ENCODE results near the gene ZXDC.

ZXDC gene

DNA sequence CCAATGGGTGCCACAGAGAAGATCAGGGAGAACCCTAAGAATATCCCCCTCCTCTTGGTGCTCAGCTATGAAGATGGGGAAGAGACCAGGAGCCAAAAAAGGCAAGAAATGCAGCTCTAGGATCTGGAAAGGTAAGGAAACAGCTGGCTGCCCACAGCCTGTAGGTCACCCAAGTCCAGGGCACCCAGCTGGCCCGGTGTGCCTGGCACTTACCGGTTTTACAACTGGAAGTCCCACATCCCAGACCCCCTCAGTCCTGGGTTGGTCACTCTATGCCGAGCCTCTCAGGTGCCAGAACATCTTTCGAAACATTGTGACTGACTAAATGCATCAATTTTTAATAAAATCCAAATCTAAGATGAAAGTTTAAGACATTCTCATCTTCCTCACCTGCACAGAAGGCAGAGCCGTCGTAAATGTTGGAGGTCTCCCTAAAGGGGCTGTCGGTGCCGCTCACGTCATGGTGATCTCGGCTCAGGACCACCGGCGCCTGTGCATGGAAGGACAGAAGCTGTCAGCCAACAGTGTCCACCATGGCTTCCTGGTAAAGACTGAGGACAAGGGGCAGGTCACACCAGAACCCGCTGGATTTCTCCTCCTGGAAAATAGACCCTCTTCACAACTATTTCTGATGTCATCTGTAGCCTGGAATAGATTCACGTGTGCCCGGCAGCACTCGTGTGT lies 13.3 kb upstream of the ZXDC start:
- Mint-ChIP-seq H3K9me3 (no peaks in the 10 kb centered on the region), H3K36me3 (ENCODE audit: low read depth) (no peaks in the 10 kb centered on the region), H3K27ac (no peak overlapping the region), H3K4me1 (ENCODE audit: low read depth) (peaks cover 21% of the 10 kb centered on the region), H3K4me3 (no peak overlapping the region), H3K27me3 (peaks cover 7% of the 10 kb centered on the region)
- intact Hi-C loops (cut with micrococcal nuclease), result no loop called here

DNA sequence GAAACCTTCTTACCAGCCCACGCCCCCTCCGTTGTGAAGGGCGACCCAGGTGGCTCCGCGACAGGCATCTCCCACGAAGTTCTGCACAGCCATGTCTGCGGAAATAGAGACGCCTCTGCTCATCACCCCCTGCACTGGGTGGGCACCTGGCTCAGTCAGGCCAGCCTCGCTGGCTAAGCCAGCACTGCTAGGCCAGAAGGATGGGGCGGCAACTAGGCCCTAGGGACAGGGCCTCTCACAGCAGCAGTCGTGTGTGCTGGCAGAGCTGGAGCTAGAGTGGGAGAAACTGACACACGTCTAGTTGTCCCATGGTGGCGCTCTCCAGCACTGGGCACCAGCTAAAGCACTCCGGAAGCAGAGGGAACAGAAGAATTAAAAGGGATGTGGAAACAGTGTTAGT lies 12.5 kb upstream of the ZXDC start:
- no peaks in the 10 kb centered on the region for H3K9me3 Mint-ChIP-seq
- no peaks in the 10 kb centered on the region for H3K36me3 Mint-ChIP-seq (ENCODE audit: low read depth)
- H3K27me3 Mint-ChIP-seq, result peaks cover 7% of the 10 kb centered on the region
- intact Hi-C loops (cut with micrococcal nuclease), result no loop called here
- peaks cover 21% of the 10 kb centered on the region for H3K4me1 Mint-ChIP-seq (ENCODE audit: low read depth)
- H3K27ac Mint-ChIP-seq, result no peak overlapping the region
- H3K4me3 Mint-ChIP-seq, result no peak overlapping the region

DNA sequence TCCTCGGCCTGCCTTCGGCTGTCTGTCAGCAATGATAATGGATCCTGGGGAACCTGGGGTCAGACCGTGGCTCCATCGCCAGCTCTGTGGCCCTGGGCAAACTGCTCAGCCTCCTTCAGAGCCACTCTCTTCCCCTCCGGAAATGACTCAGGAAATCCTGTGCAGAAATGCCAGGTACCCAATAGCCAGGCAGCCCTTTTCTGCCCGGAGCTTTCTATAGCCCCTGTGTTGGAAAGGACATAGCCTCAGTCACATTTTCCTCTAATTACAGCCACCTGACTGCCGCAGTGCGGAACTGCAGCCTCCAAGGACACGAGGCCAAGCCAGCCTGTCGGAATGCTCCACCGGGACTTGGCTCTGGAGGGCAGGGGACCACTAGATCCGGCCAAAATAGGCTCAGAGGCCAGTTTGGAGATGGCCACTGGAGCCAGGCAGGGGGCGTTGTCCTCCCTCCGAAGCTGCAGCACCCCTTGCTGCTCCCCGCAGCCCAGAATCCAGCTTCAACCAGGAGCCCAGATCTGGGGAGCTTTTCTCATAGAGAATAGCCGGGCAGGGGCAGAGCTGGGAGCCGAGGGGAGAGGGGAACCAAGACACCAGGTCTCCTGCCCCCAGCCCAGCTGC lies 11.6 kb upstream of the ZXDC start:
- Mint-ChIP-seq H3K4me3 (no peak overlapping the region), H3K27me3 (peaks cover 9% of the 10 kb centered on the region), H3K4me1 (ENCODE audit: low read depth) (peaks cover 21% of the 10 kb centered on the region), H3K9me3 (no peaks in the 10 kb centered on the region), H3K27ac (no peak overlapping the region), H3K36me3 (ENCODE audit: low read depth) (no peaks in the 10 kb centered on the region)
- intact Hi-C loops (cut with micrococcal nuclease), result no loop called here

DNA sequence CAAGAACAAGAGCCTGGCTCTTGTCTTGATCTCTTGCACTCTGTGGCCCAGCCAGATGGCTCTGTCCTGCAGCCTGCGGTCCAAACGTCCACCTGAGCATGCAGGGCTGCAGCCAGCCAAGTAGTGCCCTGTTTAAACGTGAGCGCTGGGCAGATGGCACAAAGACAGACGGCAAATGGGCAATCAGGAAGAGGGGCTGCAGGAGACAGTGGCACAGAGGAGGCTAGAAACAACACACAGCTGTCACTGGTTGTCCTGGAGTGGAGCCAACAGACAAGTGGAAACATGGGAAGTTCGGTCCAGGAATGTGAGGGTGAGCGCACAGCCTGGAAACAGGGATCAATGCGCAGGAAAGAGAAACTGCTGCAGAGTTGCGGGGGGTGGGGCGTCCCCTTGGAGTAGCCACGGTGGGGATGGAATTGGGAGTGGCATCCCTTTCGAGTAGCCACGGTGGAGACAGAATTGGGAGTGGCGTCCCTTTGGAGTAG lies 10.7 kb upstream of the ZXDC start:
- H3K4me3 Mint-ChIP-seq, result no peak overlapping the region
- intact Hi-C loops (cut with micrococcal nuclease), result no loop called here
- H3K27ac Mint-ChIP-seq, result no peak overlapping the region
- peaks cover 17% of the 10 kb centered on the region for H3K4me1 Mint-ChIP-seq (ENCODE audit: low read depth)
- H3K36me3 Mint-ChIP-seq (ENCODE audit: low read depth), result no peaks in the 10 kb centered on the region
- H3K27me3 Mint-ChIP-seq, result peaks cover 7% of the 10 kb centered on the region
- no peaks in the 10 kb centered on the region for H3K9me3 Mint-ChIP-seq

DNA sequence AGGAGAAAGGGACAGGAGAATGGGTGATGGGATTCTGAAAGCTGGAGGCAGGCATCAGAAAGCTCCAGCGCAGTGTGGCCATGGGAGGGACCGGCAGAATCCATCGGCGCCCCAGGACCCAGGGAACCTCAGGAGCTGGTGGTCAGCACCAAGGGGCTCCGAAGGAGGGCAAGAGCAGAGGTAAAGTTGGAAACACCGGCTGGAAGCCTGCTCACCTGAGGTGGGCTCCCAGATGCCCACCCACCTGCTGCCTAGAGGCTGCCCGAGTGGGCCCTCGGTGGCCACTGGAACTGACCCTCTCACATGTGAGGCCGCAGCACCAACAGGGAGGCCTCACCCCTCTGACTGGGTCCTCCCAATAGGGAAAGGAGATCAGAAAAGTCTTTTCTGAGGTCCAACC lies 10.3 kb upstream of the ZXDC start:
- Mint-ChIP-seq H3K9me3 (no peaks in the 10 kb centered on the region), H3K4me1 (ENCODE audit: low read depth) (peaks cover 13% of the 10 kb centered on the region), H3K36me3 (ENCODE audit: low read depth) (no peaks in the 10 kb centered on the region), H3K27ac (no peak overlapping the region), H3K4me3 (no peak overlapping the region), H3K27me3 (peaks cover 3% of the 10 kb centered on the region)
- intact Hi-C loops (cut with micrococcal nuclease), result no loop called here

DNA sequence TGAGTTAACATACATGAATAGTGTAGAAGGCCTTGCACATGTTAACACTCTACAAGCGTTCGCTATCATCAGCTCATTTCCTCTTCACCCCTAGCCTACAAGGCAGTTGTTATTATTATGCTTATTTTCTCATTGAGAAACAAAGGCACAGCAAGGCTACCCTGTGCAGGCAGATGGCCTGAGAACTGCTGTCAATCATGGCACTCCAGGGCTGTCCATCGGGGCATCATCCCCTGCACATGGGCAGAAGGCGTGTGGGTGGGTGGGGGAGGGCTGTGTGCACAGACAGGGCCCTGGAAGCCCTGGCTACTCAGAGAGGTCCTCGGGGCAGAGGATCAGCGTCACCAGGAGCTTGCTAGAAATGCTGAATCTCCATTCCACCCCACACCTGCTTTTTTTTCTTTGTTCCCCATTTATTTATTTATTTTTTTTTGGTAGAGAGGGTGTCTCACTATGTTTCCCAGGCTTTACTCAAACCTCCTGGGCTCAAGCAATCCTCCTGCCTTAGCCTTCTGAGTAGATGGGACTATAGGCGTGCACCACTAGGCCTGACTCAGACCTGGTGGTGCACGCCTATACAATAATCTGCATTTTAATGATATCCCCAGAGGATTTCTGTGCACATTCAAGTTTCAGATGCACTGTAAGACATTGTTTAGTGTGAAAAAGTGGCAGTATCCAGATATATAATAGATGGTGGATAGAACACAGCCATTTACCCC lies 9.6 kb upstream of the ZXDC start:
- Mint-ChIP-seq H3K4me1 (ENCODE audit: low read depth) (peaks cover 11% of the 10 kb centered on the region), H3K36me3 (ENCODE audit: low read depth) (no peaks in the 10 kb centered on the region), H3K4me3 (no peak overlapping the region), H3K27ac (no peak overlapping the region), H3K9me3 (no peaks in the 10 kb centered on the region), H3K27me3 (peaks cover 2% of the 10 kb centered on the region)
- intact Hi-C loops (cut with micrococcal nuclease), result no loop called here

DNA sequence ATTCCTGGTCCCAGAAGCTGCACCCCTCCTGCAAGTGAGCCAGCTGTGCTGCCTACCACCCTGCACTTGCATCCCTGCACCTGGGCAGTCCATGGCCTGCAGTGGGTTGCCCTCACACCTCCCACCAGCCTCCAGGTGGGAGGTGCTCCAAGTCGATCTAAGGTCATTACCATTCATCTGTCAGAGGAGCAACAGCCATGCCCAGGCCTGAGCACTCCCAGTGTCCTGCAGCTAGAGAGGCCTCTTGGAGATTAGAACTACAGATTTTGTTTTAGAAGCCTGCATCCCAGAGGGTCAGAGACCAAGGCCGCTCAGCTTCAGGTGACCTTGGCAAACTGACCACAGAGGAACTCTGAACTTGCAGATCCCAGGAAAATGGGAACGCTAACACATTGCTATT lies 9.0 kb upstream of the ZXDC start:
- no peak overlapping the region for H3K4me3 Mint-ChIP-seq
- intact Hi-C loops (cut with micrococcal nuclease), result no loop called here
- peaks cover 2% of the 10 kb centered on the region for H3K27me3 Mint-ChIP-seq
- H3K9me3 Mint-ChIP-seq, result no peaks in the 10 kb centered on the region
- no peaks in the 10 kb centered on the region for H3K36me3 Mint-ChIP-seq (ENCODE audit: low read depth)
- peaks cover 11% of the 10 kb centered on the region for H3K4me1 Mint-ChIP-seq (ENCODE audit: low read depth)
- no peak overlapping the region for H3K27ac Mint-ChIP-seq

DNA sequence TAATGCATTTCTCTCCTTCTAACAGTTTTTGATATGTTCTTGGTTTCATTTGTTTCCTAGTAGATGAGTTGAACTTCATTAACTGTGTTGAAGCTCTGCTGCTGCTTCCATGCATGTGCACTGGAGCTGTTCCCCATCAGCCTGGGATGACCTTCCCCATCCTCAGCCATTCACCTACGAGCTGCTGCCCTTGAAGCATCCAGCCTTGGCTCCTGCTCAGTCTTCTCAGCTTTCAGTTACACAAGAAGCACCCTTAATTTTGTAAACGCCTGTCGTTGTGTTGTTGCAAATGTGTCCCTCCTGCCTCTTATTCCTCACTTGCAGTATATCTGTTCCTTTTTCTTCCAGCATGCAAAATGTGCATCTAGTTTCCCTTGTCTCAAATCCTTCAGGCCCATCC lies 8.5 kb upstream of the ZXDC start:
- Mint-ChIP-seq H3K4me3 (no peak overlapping the region), H3K36me3 (ENCODE audit: low read depth) (no peaks in the 10 kb centered on the region), H3K9me3 (no peaks in the 10 kb centered on the region), H3K4me1 (ENCODE audit: low read depth) (peaks cover 11% of the 10 kb centered on the region), H3K27me3 (peaks cover 2% of the 10 kb centered on the region), H3K27ac (no peak overlapping the region)
- intact Hi-C loops (cut with micrococcal nuclease), result no loop called here

DNA sequence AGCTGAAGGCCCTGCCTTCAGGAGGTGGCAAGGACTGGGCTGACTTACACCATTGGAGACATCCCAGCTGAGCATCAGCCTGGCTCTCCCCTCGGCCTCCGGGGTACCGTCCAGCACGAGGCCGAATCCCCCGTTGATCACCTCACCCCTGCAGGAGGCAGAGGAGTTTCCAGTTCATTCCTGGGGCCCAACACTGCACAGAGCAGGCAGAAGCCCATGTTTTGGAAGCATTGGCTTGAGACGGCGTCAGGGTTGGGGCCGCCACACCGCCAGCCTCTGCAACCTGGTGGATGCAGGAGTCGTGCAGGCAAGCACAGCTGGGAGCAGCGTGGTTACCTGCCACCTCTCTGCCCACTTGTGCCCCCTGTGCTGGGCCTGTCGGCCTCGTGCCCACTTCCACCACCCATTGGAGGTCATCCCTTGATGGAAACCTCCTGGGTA lies 7.7 kb upstream of the ZXDC start:
- intact Hi-C loops (cut with micrococcal nuclease), result no loop called here
- H3K4me3 Mint-ChIP-seq, result no peak overlapping the region
- H3K4me1 Mint-ChIP-seq (ENCODE audit: low read depth), result peaks cover 11% of the 10 kb centered on the region
- H3K27me3 Mint-ChIP-seq, result peaks cover 2% of the 10 kb centered on the region
- H3K36me3 Mint-ChIP-seq (ENCODE audit: low read depth), result no peaks in the 10 kb centered on the region
- H3K9me3 Mint-ChIP-seq, result no peaks in the 10 kb centered on the region
- no peak overlapping the region for H3K27ac Mint-ChIP-seq

DNA sequence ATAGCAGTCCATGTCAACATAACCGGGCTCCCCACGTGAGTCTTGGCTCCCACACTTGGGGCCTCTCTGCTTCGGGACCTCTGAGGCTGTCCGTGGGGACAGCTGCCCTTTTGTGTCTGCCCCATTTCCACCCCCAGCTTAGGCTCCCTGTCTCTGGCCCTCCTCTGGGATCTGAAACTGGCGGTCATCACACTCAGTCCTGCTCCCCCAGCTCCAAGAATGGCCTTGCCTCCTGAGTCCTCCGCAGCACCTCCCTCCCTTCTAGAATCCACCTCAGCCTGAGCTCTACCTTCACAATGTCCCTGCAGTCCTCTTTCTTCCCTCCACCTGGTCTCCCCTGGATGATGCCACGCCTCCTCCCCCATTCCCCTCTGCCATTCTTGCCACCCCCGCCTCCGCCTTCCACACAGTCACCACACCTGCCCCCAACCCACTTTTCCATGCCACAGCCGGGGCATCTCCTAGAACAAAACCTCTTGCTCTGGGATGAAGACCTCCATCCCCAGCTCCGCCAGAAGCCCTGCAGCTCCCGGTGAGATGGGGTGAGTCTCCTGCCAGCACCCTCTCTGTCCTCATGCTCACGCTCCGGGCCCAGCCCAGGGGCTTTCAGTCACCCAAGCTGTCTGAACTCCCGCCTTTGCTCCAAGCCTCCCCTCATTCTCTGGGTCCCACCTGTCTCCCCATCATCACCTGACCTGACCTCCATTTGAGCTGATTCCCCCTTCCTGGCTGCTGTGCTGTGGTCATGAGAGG lies 7.0 kb upstream of the ZXDC start:
- H3K4me3 Mint-ChIP-seq, result no peak overlapping the region

DNA sequence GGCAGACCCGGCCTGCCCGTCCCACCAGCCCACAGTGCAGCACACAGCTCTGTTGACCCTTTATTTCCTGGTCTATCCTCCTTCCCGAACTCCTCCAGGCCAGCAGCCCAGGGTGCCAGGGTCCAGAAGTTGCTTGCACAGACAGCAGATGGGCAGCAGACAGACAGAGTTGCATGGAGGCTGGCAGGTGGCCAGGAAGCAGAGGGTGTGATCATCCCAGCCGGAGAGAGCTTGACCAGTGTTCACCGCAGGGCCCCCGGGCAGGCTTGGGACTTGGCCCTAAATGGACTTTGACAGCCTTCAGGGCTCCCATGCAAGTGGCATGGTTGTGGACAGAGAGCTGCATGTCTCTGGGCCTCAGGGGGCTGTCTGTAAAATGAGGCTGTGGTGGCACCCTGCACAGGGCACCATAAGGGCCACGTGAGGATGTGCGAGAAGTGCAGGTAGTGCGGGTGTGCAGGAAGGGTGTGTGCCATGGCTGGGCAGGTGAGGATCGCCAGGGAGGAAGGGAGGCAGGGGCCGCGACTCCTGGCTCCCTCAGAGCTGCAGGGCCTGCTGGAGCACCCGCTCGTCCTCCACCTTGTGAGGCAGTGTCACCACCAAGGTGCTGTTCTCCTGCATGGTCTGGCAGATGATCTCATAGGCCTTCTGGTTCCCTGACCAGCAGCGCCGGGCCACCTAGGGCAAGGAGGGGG lies 6.3 kb upstream of the ZXDC start:
- Mint-ChIP-seq H3K4me3 (no peak overlapping the region), H3K4me1 (ENCODE audit: low read depth) (peaks cover 10% of the 10 kb centered on the region), H3K27ac (no peak overlapping the region), H3K36me3 (ENCODE audit: low read depth) (no peaks in the 10 kb centered on the region), H3K27me3 (peaks cover 2% of the 10 kb centered on the region), H3K9me3 (no peaks in the 10 kb centered on the region)
- intact Hi-C loops (cut with micrococcal nuclease), result no loop called here

More for the DNA sequence above, 7.0 kb upstream of the ZXDC start:
- no peaks in the 10 kb centered on the region for H3K36me3 Mint-ChIP-seq (ENCODE audit: low read depth)
- H3K27ac Mint-ChIP-seq, result no peak overlapping the region
- H3K9me3 Mint-ChIP-seq, result no peaks in the 10 kb centered on the region
- H3K4me1 Mint-ChIP-seq (ENCODE audit: low read depth), result peaks cover 11% of the 10 kb centered on the region
- intact Hi-C loops (cut with micrococcal nuclease), result no loop called here
- H3K27me3 Mint-ChIP-seq, result peaks cover 2% of the 10 kb centered on the region

DNA sequence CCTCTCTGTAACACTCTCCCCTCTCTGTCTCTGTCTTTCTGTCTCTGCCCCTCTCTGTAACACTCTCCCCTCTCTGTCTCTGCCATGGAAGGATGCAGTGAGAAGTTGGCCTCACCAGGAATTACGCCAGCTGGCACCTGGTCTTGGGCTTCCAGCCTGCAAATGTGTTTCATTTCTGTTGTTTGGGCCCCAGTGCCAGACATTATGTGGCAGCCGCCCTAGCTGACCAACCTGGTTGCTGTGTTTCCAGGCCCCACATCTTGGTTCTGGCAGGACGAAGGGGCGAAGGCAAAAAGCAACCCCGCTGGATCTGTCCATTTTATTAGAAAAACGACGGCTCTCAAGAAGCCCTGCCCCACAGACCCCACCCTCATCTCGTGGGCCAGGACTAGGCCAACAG lies 5.2 kb upstream of the ZXDC start:
- H3K27ac Mint-ChIP-seq, result no peak overlapping the region
- H3K27me3 Mint-ChIP-seq, result peaks cover 2% of the 10 kb centered on the region
- H3K9me3 Mint-ChIP-seq, result no peaks in the 10 kb centered on the region
- peaks cover 17% of the 10 kb centered on the region for H3K4me1 Mint-ChIP-seq (ENCODE audit: low read depth)
- H3K4me3 Mint-ChIP-seq, result no peak overlapping the region
- intact Hi-C loops (cut with micrococcal nuclease), result no loop called here
- no peaks in the 10 kb centered on the region for H3K36me3 Mint-ChIP-seq (ENCODE audit: low read depth)

DNA sequence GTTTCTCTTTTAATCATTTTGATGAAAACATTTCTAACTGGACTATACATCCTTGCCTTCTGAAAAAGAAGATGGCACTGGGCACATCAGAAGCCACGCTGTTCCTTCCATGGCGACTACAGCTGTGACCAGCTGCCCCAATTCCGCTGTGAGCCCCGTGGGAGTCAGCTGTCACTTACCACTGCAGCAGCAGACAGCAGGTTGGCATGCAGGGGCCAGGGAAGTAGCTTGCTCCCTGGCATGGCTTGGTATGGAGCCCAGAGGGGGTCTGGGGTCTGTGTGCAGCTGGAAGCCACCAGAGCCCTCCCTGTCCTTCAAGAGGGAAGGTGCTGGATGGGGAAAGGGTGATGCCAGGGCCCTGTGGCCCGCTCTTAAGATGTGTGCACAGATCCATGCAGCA lies 4.5 kb upstream of the ZXDC start:
- H3K4me1 Mint-ChIP-seq (ENCODE audit: low read depth), result peaks cover 17% of the 10 kb centered on the region
- H3K27ac Mint-ChIP-seq, result no peak overlapping the region
- no peaks in the 10 kb centered on the region for H3K9me3 Mint-ChIP-seq
- peaks cover 2% of the 10 kb centered on the region for H3K27me3 Mint-ChIP-seq
- intact Hi-C loops (cut with micrococcal nuclease), result no loop called here
- no peak overlapping the region for H3K4me3 Mint-ChIP-seq
- H3K36me3 Mint-ChIP-seq (ENCODE audit: low read depth), result no peaks in the 10 kb centered on the region
